Kidney epithelial cell (primary cell): Measurements from ENCODE around the gene ENTHD1. TPM values are rescaled to one million over a fixed set of nuclear protein-coding genes. Genes with fewer than 3 reads are reported as not detected.

ENCODE experiments used
- DNase-seq: peaks from one replicate; pipeline ENCODE4 v3.0.0-alpha.2; 2010; ENCODE audit warnings: low read depth
- H3K27me3 ChIP-seq: 2 replicates; pipeline ENCODE4 v1.6.0; 2011; ENCODE audit warnings: low read length; ENCODE audit not compliant: control insufficient read depth, insufficient read depth
- H3K36me3 ChIP-seq: 2 replicates; pipeline ENCODE4 v1.5.1; 2011; ENCODE audit warnings: low read length; ENCODE audit not compliant: control insufficient read depth, insufficient read depth
- H3K4me3 ChIP-seq: 2 replicates; pipeline ENCODE4 v1.5.1; 2011; ENCODE audit warnings: low read depth, mild to moderate bottlenecking, control low read depth, low read length
- CTCF ChIP-seq: IDR thresholded peaks from 2 replicates; pipeline ENCODE4 v1.5.1; 2011; ENCODE audit warnings: mild to moderate bottlenecking, moderate library complexity, low read length, control low read depth, inconsistent platforms; ENCODE audit not compliant: insufficient read depth, poor library complexity, severe bottlenecking
- total RNA-seq: library from RNA; depleted of rRNA; stranded (reverse); fragments of >200 nt; gene quantifications from 2 replicates; pipeline ENCODE4 v1.2.3, GENCODE V29; 2015

The ENTHD1 gene
- total RNA-seq, 1 donor from 2014 or later = not detected

GRCh38 chr22:39914584-39914983 lies 21.0 kb upstream of the ENTHD1 start:
- TF ChIP-seq CTCF = no peak
- H3K36me3 ChIP-seq = no peaks in the 10 kb centered on the region
- H3K27me3 ChIP-seq = peaks cover 28% of the 10 kb centered on the region
- H3K4me3 ChIP-seq = no peak overlapping the region
- no peak for DNase-seq

GRCh38 chr22:39913886-39914285 lies 20.3 kb upstream of the ENTHD1 start:
- H3K4me3 ChIP-seq = no peak overlapping the region
- DNase-seq = no peak
- H3K27me3 ChIP-seq = peaks cover 28% of the 10 kb centered on the region
- no peaks in the 10 kb centered on the region for H3K36me3 ChIP-seq
- no peak for TF ChIP-seq CTCF

- no peak for DNase-seq
- Histone ChIP-seq H3K4me3 (no peak overlapping the region), H3K36me3 (no peaks in the 10 kb centered on the region), H3K27me3 (peaks cover 28% of the 10 kb centered on the region)
- no peak for TF ChIP-seq CTCF
Observed at GRCh38 chr22:39913321-39913720, 19.8 kb upstream of the ENTHD1 start.

GRCh38 chr22:39910876-39911613 lies 17.5 kb upstream of the ENTHD1 start:
- H3K27me3 ChIP-seq = peaks cover 24% of the 10 kb centered on the region
- H3K4me3 ChIP-seq = no peak overlapping the region
- no peaks in the 10 kb centered on the region for H3K36me3 ChIP-seq
- TF ChIP-seq CTCF = no peak
- DNase-seq = no peak

GRCh38 chr22:39908737-39909136 lies 15.2 kb upstream of the ENTHD1 start:
- no peak for DNase-seq
- H3K27me3 ChIP-seq = peaks cover 12% of the 10 kb centered on the region
- no peak overlapping the region for H3K4me3 ChIP-seq
- TF ChIP-seq CTCF = no peak
- H3K36me3 ChIP-seq = no peaks in the 10 kb centered on the region

GRCh38 chr22:39908136-39908535 lies 14.6 kb upstream of the ENTHD1 start:
- no peaks in the 10 kb centered on the region for H3K36me3 ChIP-seq
- no peak for TF ChIP-seq CTCF
- DNase-seq = no peak
- peaks cover 6% of the 10 kb centered on the region for H3K27me3 ChIP-seq
- no peak overlapping the region for H3K4me3 ChIP-seq
